Gastrocnemius medialis (tissue), 4 donors: Measurements from ENCODE around the gene PTDSS2. TPM values are rescaled to one million over a fixed set of nuclear protein-coding genes. Genes with fewer than 3 reads are reported as not detected.
"Not testable (repeated sequence)": the region's sequence is repeated elsewhere in the genome, so short reads cannot be mapped to it uniquely, and the experiment has no call there.

Source experiments
- ATAC-seq, 2 donors: fragments of 150-250 bp; one replicate each; pipeline ENCODE4 v1.9.1; 2016
- DNase-seq, 2 donors: peaks; one replicate each; pipeline ENCODE4 v3.0.0-alpha.2; 2019
- H3K27ac ChIP-seq, 4 donors: fragments of 200-600 bp; sonication (generic); 1 replicate in 1 of 4; 2 replicates in 3 of 4; pipeline ENCODE4 v1.5.1; 2016 to 2018; ENCODE audit warnings: mild to moderate bottlenecking in 2 of 4, moderate library complexity in 1 of 4
- H3K27me3 ChIP-seq, 3 donors: fragments of 200-600 bp; sonication (generic) in 2 of 3; 1 replicate in 1 of 3; 2 replicates in 2 of 3; pipeline versions ENCODE4 v1.5.1 to v1.6.0; 2016 to 2019; ENCODE audit warnings: mild to moderate bottlenecking in 1 of 3, moderate library complexity in 1 of 3
- H3K36me3 ChIP-seq, 2 donors: fragments of 200-600 bp; sonication (generic) in 1 of 2; one replicate each; pipeline ENCODE4 v1.5.1; 2017 to 2018
- H3K4me1 ChIP-seq, 2 donors: fragments of 200-600 bp; sonication (generic) in 1 of 2; one replicate each; pipeline ENCODE4 v1.5.1; 2016 to 2017; ENCODE audit warnings: mild to moderate bottlenecking in 2 of 2
- H3K4me3 ChIP-seq, 4 donors: fragments of 200-600 bp; sonication (generic) in 3 of 4; 1 replicate in 1 of 4; 2 replicates in 3 of 4; pipeline ENCODE4 v1.5.1; 2016 to 2019; ENCODE audit warnings: mild to moderate bottlenecking in 2 of 4
- H3K9me3 ChIP-seq, 3 donors: fragments of 200-600 bp; sonication (generic) in 2 of 3; 1 replicate in 1 of 3; 2 replicates in 2 of 3; pipeline ENCODE4 v1.5.1; 2016 to 2019
- POLR2A ChIP-seq, 2 donors: fragments of 450-650 bp; IDR thresholded peaks; one replicate each; pipeline ENCODE4 v1.6.1; 2017; ENCODE audit warnings: antibody characterized with exemption in 2 of 2, mild to moderate bottlenecking in 2 of 2, moderate library complexity in 2 of 2
- in situ Hi-C, 4 donors: fragments of 200-750 bp; cut with MboI; loops; one replicate each; pipeline versions ENCODE4 v1.15.0 to v1.8.0; 2017; ENCODE audit warnings: low sequenced_read_pairs in 4 of 4
- intact Hi-C: fragments of 100-400 bp; cut with DNase I; formaldehyde crosslinking; loops from one replicate; pipeline ENCODE4 v1.15.1; 2023; ENCODE audit warnings: low total_unique reads
- total RNA-seq, 4 donors: library from RNA; depleted of rRNA; stranded (reverse); fragments of >200 nt; gene quantifications; one replicate each; pipeline versions ENCODE4 v1.1.0 to v1.2.3, GENCODE V29; 2016
- TF ChIP-seq, protein P1 (sequence below), 5 experiments: fragments of 450-650 bp in 3 of 5; fragments of 200-600 bp in 2 of 5; sonication (generic) in 2 of 5; IDR thresholded peaks in 4 of 5; conservative IDR thresholded peaks in 1 of 5; 1 replicate in 4 of 5; 2 replicates in 1 of 5; pipeline ENCODE4 v1.5.1; 2016 to 2019; ENCODE audit warnings: antibody characterized with exemption in 5 of 5, mild to moderate bottlenecking in 3 of 5, moderate library complexity in 3 of 5

PTDSS2 gene
- total RNA-seq, 4 donors from 2014 or later: 21.7 to 31.5 (median 23.7) TPM

DNA sequence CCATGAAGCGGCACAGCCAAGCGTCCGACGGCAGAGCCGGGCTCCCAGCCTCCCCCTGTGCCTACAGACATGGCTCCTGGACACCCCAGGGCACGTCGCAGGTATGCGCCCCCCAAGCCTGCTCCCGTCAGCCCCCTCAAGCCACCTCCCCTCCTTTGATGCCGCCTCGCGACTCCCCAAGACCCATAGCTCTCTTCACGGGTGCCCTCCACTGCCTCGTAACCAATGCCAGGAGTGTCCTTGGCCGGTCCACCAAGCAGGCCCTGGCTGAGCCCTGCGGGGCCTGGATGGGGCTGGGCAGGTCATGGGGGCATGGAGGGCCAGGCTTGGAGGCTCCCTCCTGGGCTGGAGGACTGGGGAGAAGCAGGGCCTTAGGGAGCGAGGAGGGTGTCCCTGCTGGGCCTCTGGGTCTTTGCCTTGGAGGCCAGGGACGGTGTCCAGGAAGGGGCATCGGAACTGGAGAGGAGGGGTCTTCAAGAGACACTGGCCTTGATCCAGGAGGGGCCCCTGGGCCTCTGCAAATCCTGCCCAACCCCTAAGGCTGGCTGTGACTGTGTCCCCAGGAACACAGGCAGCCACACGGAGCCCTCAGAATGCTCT, 17.5 kb upstream of the PTDSS2 start:
- Histone ChIP-seq H3K4me1 (no peaks in the 10 kb centered on the region), H3K27ac (no peak overlapping the region), H3K4me3 (no peak overlapping the region), H3K36me3 (no peaks in the 10 kb centered on the region), H3K27me3 (peaks cover 0 to 15% (median 3%) of the 10 kb centered on the region in 3 donors), H3K9me3 (no peaks in the 10 kb centered on the region)
- DNase-seq: no peak
- ATAC-seq: no peak
- intact Hi-C loops (no loop called here), in situ Hi-C loops (no loop called here)
- TF ChIP-seq, protein P1, sequence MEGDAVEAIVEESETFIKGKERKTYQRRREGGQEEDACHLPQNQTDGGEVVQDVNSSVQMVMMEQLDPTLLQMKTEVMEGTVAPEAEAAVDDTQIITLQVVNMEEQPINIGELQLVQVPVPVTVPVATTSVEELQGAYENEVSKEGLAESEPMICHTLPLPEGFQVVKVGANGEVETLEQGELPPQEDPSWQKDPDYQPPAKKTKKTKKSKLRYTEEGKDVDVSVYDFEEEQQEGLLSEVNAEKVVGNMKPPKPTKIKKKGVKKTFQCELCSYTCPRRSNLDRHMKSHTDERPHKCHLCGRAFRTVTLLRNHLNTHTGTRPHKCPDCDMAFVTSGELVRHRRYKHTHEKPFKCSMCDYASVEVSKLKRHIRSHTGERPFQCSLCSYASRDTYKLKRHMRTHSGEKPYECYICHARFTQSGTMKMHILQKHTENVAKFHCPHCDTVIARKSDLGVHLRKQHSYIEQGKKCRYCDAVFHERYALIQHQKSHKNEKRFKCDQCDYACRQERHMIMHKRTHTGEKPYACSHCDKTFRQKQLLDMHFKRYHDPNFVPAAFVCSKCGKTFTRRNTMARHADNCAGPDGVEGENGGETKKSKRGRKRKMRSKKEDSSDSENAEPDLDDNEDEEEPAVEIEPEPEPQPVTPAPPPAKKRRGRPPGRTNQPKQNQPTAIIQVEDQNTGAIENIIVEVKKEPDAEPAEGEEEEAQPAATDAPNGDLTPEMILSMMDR (IDR thresholded peaks at IDR 0.05 in 4 of 5, conservative IDR thresholded peaks at IDR 0.05 in 1 of 5): no peak
- no peak for TF ChIP-seq POLR2A (IDR thresholded peaks at IDR 0.05)

DNA sequence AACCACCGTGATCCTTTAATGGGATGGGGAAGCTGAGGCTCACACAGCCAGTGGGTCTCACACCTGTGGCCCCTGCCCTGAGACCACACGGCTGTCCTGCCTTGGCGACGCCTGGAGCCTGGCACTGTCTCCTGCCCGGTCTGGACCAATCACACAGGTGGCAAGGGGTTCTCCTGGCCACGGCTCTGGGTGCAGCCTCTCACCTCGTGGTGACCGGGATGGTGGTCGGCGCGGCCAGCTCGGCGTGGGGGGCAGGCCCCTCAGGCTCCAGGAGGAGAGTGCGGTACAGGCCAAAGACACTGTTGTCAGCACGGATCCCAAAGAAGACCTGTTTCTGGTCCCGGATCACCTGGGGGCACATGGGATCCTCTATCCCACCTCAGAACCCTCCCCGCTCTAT, 17.0 kb upstream of the PTDSS2 start:
- Histone ChIP-seq H3K9me3 (no peaks in the 10 kb centered on the region), H3K4me1 (no peaks in the 10 kb centered on the region), H3K4me3 (no peak overlapping the region), H3K27ac (no peak overlapping the region), H3K36me3 (no peaks in the 10 kb centered on the region), H3K27me3 (peaks cover 0 to 11% (median 3%) of the 10 kb centered on the region in 3 donors)
- intact Hi-C loops (no loop called here), in situ Hi-C loops (no loop called here)
- no peak for TF ChIP-seq POLR2A (IDR thresholded peaks at IDR 0.05)
- TF ChIP-seq, protein P1 (IDR thresholded peaks at IDR 0.05 in 4 of 5, conservative IDR thresholded peaks at IDR 0.05 in 1 of 5): no peak
- no peak for DNase-seq
- no peak for ATAC-seq

DNA sequence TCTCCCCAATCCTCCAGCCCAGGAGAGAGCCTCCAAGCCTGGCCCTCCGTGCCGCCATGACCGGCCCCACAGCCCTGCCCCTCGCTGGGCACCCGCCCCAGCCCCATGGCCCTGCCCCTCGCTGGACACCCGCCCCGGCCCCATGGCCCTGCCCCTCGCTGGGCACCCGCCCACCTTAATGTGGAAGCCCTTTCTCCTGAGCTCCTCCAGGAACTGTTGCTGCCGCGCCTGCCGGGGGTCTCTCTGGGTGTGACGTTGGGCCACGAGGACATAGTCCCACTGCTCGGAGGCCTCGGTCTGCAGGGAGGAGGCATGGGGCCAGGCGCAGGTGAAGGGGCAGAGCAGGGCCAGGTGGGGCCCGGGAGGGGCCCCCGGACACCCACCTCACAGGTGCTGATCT, 16.4 kb upstream of the PTDSS2 start:
- TF ChIP-seq, protein P1 (IDR thresholded peaks at IDR 0.05 in 4 of 5, conservative IDR thresholded peaks at IDR 0.05 in 1 of 5): no peak
- no peak for TF ChIP-seq POLR2A (IDR thresholded peaks at IDR 0.05)
- peaks cover 0 to 6% (median 3%) of the 10 kb centered on the region in 3 donors for H3K27me3 ChIP-seq
- intact Hi-C loops (no loop called here), in situ Hi-C loops (no loop called here)
- no peaks in the 10 kb centered on the region for H3K4me1 ChIP-seq
- no peak for ATAC-seq
- no peak for DNase-seq
- no peak overlapping the region for H3K27ac ChIP-seq
- H3K9me3 ChIP-seq: no peaks in the 10 kb centered on the region
- H3K4me3 ChIP-seq: no peak overlapping the region
- no peaks in the 10 kb centered on the region for H3K36me3 ChIP-seq

DNA sequence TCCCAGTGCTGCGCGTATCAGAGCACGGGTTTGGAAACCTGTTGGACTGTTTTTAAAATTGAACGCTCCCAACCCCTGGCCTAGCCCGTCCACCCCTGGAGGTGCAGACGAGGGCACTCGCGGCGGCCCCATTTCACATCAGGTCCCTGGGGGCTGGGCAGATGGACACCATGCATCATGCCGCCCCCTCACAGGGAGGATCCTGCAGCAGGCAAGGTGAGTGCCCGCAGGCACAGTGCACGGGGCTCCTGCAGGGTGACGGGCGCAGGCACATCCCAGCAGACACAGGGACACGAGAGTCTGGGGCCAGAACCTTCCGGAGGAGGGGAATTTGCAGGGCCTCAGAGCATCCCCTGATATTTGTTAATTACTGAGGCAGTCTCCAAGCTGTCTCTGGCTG, 15.6 kb upstream of the PTDSS2 start:
- intact Hi-C loops: no loop called here
- DNase-seq (no peak), ATAC-seq (no peak)
- no peaks in the 10 kb centered on the region for H3K36me3 ChIP-seq
- no peak overlapping the region for H3K4me3 ChIP-seq
- peaks cover 0 to 3% (median 2%) of the 10 kb centered on the region in 3 donors for H3K27me3 ChIP-seq
- no peaks in the 10 kb centered on the region for H3K4me1 ChIP-seq
- TF ChIP-seq, protein P1 (IDR thresholded peaks at IDR 0.05 in 4 of 5, conservative IDR thresholded peaks at IDR 0.05 in 1 of 5): no peak
- no peak for TF ChIP-seq POLR2A (IDR thresholded peaks at IDR 0.05)
- H3K9me3 ChIP-seq: no peaks in the 10 kb centered on the region
- in situ Hi-C loops: no loop called here
- H3K27ac ChIP-seq: no peak overlapping the region

DNA sequence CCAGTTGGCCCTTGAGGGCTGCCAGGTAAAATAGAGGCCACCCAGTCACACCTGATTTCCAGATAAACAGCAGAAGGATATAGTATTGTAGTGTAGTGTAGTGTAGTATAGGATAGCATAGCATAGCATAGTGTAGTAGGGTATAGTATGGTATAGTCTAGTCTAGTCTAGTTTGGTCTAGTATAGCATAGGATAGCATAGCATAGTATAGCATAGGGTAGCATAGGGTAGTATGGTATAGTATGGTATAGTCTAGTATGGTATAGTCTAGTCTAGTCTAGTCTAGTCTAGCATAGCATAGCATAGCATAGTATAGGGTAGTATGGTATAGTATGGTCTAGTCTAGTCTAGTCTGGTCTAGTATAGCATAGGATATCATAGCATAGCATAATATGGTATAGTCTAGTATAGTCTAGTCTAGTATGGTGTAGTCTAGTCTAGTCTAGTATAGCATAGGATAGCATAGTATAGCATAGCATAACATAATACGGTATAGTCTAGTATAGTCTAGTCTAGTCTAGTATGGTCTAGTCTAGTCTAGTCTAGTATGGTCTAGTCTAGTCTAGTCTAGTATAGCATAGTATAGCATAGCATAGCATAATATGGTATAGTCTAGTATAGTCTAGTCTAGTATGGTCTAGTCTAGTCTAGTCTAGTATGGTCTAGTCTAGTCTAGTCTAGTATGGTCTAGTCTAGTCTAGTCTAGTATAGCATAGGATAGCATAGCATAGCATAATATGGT, 14.9 kb upstream of the PTDSS2 start:
- in situ Hi-C loops, H3K27ac ChIP-seq, H3K27me3 ChIP-seq, H3K4me1 ChIP-seq, H3K36me3 ChIP-seq, DNase-seq, intact Hi-C loops, H3K4me3 ChIP-seq, H3K9me3 ChIP-seq, ATAC-seq: not testable (repeated sequence)
